ENCODE data around the gene PIGB.

GRCh38 chr15:55403531-55403930 lies 84.5 kb downstream of the PIGB start:
- TF ChIP-seq CTCF (IDR thresholded peaks at IDR 0.05) (no peak), POLR2AphosphoS5 (IDR thresholded peaks at IDR 0.05; ENCODE audit: low read depth, low read length) (no peak), TCF7L2 (IDR thresholded peaks at IDR 0.05; ENCODE audit: low read depth, low read length) (no peak), SIN3A (IDR thresholded peaks at IDR 0.05; ENCODE audit: borderline replicate concordance, insufficient read depth, low read depth, low read length) (no peak)
